Testis (tissue), 3 donors: ENCODE measurements around the gene SERPINA9. TPM values are rescaled to one million over a fixed set of nuclear protein-coding genes. Genes with fewer than 3 reads are reported as not detected.

Source experiments
- DNase-seq: peaks from one replicate; pipeline ENCODE4 v3.0.0-alpha.2; 2019
- H3K27ac ChIP-seq, 2 donors: fragments of 200-600 bp; sonication (generic); one replicate each; pipeline ENCODE4 v1.5.1; 2019
- H3K27me3 ChIP-seq: fragments of 200-600 bp; sonication (generic); one replicate; pipeline ENCODE4 v1.5.1; 2019
- H3K36me3 ChIP-seq: fragments of 200-600 bp; sonication (generic); one replicate; pipeline ENCODE4 v1.5.1; 2017; ENCODE audit warnings: low read depth; ENCODE audit errors: missing control alignments
- H3K4me1 ChIP-seq: fragments of 200-600 bp; sonication (generic); one replicate; pipeline ENCODE4 v1.5.1; 2019
- H3K4me3 ChIP-seq, 2 donors: fragments of 200-600 bp; sonication (generic); one replicate each; pipeline ENCODE4 v1.5.1; 2017 to 2019
- H3K9me3 ChIP-seq: fragments of 200-600 bp; sonication (generic); one replicate; pipeline ENCODE4 v1.5.1; 2017
- CTCF ChIP-seq, 3 experiments: fragments of 450-650 bp in 2 of 3; fragments of 200-600 bp in 1 of 3; sonication (generic) in 1 of 3; IDR thresholded peaks; one replicate each; pipeline ENCODE4 v1.5.1; 2016 to 2019; ENCODE audit warnings: antibody characterized with exemption in 3 of 3, mild to moderate bottlenecking in 2 of 3, moderate library complexity in 1 of 3
- POLR2A ChIP-seq: fragments of 450-650 bp; IDR thresholded peaks from one replicate; pipeline ENCODE4 v1.6.1; 2017; ENCODE audit warnings: antibody characterized with exemption, mild to moderate bottlenecking, moderate library complexity
- WGBS, 2 donors: methylation state at CpG; one replicate each; pipeline ENCODE4 v1.1.5; 2018; 5-methylcytosine and 5-hydroxymethylcytosine counted together
- intact Hi-C: fragments of 100-400 bp; cut with DNase I; formaldehyde crosslinking; loops from one replicate; pipeline ENCODE4 v1.15.1; 2023; ENCODE audit warnings: low total_unique reads
- polyA plus RNA-seq: library from polyadenylated mRNA; stranded (reverse); fragments of 350-450 nt; fragmentation: Illumina TruSeq; extraction: RNeasy Lipid Tissue Mini Kit (QIAGEN cat#74804); gene quantifications from one replicate; pipeline ENCODE4 v1.2.3, GENCODE V29; 2014; ENCODE audit warnings: low read depth, low replicate concordance; ENCODE audit not compliant: insufficient read depth
- total RNA-seq, 2 donors: library from RNA; depleted of rRNA; stranded (reverse); fragments of >200 nt; gene quantifications; one replicate each; pipeline ENCODE4 v1.2.3, GENCODE V29; 2016

Gene SERPINA9
- total and polyA plus RNA-seq, 3 donors from 2014 or later = not detected

DNA sequence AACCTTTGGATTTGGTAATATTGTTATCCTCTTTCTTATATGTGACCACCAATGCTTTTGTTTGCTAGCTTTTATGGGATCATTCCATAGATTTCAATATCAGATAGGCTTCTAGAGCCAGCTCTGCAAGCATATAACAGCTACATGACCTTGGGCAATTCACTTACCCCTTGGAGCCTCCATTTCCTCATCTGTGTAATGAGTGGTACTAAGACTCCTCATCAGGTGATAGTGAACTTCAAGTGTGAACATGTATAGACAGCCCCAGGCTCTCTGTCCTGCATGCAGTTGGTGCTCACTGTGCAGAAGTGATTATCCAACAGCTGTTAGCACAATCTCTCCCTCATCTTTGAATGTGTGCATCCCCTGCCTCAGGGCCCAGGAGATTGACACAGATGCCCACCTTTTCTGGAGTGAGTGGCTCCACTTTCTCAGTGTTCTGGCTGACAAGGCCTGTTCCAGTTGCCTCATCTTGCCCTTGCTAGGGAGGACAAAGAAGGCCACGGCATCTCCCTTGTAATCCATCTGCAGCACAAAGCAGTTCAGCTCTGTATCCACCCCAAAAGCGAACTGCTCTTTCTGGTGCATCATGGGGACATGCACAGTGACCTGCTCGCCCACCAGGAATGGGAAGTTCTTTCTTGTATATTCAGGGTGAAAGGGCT is 9.2 kb downstream of the SERPINA9 start:
- DNase-seq = no peak
- Histone ChIP-seq H3K27ac (no peak overlapping the region), H3K4me1 (no peaks in the 10 kb centered on the region), H3K9me3 (no peaks in the 10 kb centered on the region), H3K36me3 (no peaks in the 10 kb centered on the region), H3K27me3 (no peaks in the 10 kb centered on the region), H3K4me3 (no peak overlapping the region)
- intact Hi-C loops = no loop called here
- WGBS, 2 donors = 78 to 79% methylated on average over 3 of the region's 3 CpGs
- TF ChIP-seq CTCF (IDR thresholded peaks at IDR 0.05) (no peak), POLR2A (no peak)

DNA sequence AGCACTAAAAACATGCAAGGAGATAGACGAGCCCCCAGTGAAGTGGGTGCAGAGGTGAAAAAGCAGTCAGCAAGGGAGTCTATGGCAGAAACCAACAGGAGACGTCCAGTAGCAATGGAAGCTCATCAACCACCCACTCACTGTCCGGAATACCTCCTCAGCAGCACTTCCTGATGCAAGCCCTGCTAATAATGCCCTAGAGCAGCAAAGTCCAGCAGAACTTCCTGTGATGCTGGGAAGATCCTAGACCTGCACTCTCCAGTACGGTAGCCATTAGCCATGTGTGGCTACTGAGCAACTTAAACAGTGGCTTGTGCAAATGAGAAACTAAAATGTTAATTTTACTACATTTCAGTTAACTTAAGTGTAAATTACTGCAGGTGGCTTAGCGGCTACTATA is 11.0 kb downstream of the SERPINA9 start:
- H3K4me1 ChIP-seq = no peaks in the 10 kb centered on the region
- TF ChIP-seq CTCF (IDR thresholded peaks at IDR 0.05) (no peak), POLR2A (no peak)
- WGBS, 2 donors = 90 to 93% methylated on average over 5 of the region's 5 CpGs
- no peak overlapping the region for H3K4me3 ChIP-seq
- no peaks in the 10 kb centered on the region for H3K9me3 ChIP-seq
- DNase-seq = no peak
- intact Hi-C loops = no loop called here
- H3K36me3 ChIP-seq = no peaks in the 10 kb centered on the region
- H3K27me3 ChIP-seq = no peaks in the 10 kb centered on the region
- H3K27ac ChIP-seq = no peak overlapping the region

GRCh38 chr14:94464290-94464689 is 11.7 kb downstream of the SERPINA9 start:
- H3K4me3 ChIP-seq = no peak overlapping the region
- TF ChIP-seq CTCF (IDR thresholded peaks at IDR 0.05) (no peak), POLR2A (no peak)
- no peaks in the 10 kb centered on the region for H3K9me3 ChIP-seq
- DNase-seq = no peak
- intact Hi-C loops = no loop called here
- no peaks in the 10 kb centered on the region for H3K27me3 ChIP-seq
- 85 to 92% methylated on average over 5 of the region's 5 CpGs for WGBS, 2 donors
- H3K27ac ChIP-seq = no peak overlapping the region
- H3K36me3 ChIP-seq = no peaks in the 10 kb centered on the region
- H3K4me1 ChIP-seq = no peaks in the 10 kb centered on the region

DNA sequence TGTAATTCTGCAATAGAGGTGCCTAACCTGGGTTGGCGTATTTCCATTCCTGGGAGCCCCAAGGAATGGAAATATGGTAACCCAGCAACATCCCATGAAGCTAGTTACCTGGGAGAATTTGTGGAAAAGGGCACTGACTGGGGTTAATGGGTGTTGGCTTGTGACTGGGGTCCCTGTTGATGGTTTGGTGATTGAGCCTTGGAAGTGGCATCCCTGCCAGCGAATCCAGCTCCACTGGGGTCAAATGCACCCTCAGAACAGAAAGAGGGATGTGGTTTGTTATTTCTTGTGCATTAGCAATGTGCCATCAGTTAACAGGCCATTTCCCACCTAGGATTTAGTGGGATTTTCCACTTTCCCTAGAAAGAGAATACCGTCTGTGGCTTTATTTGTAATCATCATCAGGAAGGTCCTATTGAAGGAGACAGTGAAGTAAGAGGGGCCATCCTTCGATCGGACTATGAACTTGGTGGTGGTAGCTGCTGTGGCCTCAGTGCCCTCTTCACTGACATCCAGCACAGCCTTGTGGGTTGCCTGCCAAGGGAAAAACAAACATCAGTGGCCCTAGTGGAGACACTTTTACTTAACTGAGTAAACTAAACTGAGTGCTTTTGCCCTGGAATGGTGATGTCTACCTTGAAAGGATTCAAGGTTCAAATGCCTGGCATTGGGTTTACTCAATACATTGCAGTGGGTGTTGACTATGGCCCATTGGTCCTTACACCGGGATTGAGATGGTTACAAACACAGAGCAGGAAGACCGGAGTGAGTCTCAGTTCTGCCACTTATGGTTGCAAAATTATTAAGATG is 13.0 kb downstream of the SERPINA9 start:
- no peak for DNase-seq
- WGBS, 2 donors = 92 to 94% methylated on average over 7 of the region's 7 CpGs
- Histone ChIP-seq H3K9me3 (no peaks in the 10 kb centered on the region), H3K4me1 (no peaks in the 10 kb centered on the region), H3K27me3 (no peaks in the 10 kb centered on the region), H3K36me3 (no peaks in the 10 kb centered on the region), H3K4me3 (no peak overlapping the region), H3K27ac (no peak overlapping the region)
- intact Hi-C loops = no loop called here
- TF ChIP-seq POLR2A (no peak), CTCF (IDR thresholded peaks at IDR 0.05) (no peak)

- intact Hi-C loops = no loop called here
- no peaks in the 10 kb centered on the region for H3K9me3 ChIP-seq
- no peaks in the 10 kb centered on the region for H3K4me1 ChIP-seq
- DNase-seq = no peak
- no peak overlapping the region for H3K4me3 ChIP-seq
- no peaks in the 10 kb centered on the region for H3K27me3 ChIP-seq
- TF ChIP-seq POLR2A (no peak), CTCF (IDR thresholded peaks at IDR 0.05) (no peak)
- no peaks in the 10 kb centered on the region for H3K36me3 ChIP-seq
- H3K27ac ChIP-seq = no peak overlapping the region
- 87 to 94% methylated on average over 6 of the region's 6 CpGs for WGBS, 2 donors
These were observed 13.8 kb downstream of the SERPINA9 start for GRCh38 chr14:94462219-94462551.
